HG02870 (cell line): ENCODE data around the gene BMP6.
"Not testable (repeated sequence)": the region's sequence is repeated elsewhere in the genome, so short reads cannot be mapped to it uniquely, and the experiment has no call there.

ENCODE experiments used
- ATAC-seq: cut with Tn5 transposase; IDR thresholded peaks from one replicate; pipeline ENCODE4 v1.9.1; 2021; ENCODE audit warnings: mild to moderate bottlenecking, moderate library complexity; ENCODE audit not compliant: unreplicated experiment

BMP6 gene

DNA sequence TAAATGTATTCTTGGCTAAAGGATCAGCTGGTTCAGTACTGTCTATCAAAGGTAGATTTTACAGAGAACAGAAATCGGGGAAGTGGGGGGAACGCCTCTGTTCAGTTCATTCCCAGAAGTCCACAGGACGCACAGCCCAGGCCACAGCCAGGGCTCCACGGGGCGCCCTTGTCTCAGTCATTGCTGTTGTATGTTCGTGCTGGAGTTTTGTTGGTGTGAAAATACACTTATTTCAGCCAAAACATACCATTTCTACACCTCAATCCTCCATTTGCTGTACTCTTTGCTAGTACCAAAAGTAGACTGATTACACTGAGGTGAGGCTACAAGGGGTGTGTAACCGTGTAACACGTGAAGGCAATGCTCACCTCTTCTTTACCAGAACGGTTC lies 154.8 kb downstream of the BMP6 start:
- ATAC-seq: no peak

- no peak for ATAC-seq
These were observed 156.0 kb downstream of the BMP6 start for GRCh38 chr6:7881765-7882500.

- no peak for ATAC-seq
These were observed 156.8 kb downstream of the BMP6 start for GRCh38 chr6:7882505-7883257.

- no peak for ATAC-seq
These were observed 157.5 kb downstream of the BMP6 start for GRCh38 chr6:7883381-7883780.

GRCh38 chr6:7886132-7886531 lies 160.2 kb downstream of the BMP6 start:
- no peak for ATAC-seq

- ATAC-seq: no peak
These were observed 161.5 kb downstream of the BMP6 start for GRCh38 chr6:7887278-7887991.

GRCh38 chr6:7888587-7889357 lies 162.9 kb downstream of the BMP6 start:
- no peak for ATAC-seq

DNA sequence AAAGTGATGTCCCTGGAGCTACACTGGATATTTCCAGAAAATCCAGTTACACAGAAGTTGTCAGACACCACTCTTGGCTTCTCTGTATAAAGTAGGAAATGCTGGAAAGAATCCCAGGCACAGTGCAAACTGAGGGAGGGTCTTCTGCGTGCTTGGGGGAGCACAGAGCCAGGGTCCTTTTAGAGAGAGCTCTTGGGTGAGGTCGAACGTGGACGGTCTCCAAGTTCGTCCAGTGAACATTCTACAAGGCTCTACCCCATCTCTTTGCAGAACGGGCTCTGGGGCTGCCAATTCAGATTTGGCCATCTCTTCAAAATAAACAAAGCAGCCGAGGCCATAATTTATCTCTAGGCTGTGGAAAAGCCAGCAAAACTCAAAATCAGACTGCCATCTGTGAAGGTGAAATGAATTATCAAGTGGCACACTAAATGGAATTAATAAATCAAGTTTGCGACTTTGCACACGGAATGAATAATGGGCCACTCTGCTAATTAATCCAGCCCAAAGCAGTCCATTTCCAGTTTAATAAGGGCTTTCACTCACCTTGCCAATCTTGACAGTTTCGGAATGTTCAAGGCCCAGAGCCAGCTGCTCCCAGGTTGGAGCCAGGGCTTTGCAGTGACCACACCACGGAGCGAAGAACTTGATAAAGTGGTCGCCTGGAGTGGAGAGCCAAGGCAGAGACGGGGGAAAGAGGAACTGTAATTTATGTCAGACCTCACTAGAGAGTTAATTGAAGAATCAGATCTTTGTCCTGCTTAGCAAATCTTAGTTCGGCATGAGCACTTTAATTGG lies 165.4 kb downstream of the BMP6 start:
- ATAC-seq: no peak

DNA sequence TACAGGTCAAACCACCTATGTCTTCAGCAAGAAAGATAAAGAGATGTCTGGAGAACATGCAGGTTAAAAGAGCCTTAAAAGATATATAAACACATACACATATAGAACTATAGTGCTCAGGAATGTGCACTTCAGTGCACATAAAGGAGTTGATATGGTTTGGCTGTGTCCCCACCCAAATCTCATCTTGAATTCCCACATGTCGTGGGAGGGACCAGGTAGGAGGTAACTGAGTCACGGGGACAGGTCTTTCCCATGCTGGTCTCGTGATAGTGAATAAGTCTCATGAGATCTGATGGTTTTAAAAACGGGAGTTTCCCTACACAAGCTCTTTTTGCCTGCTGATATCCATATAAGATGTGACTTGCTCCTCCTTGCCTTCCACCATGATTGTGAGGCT lies 166.5 kb downstream of the BMP6 start:
- not testable (repeated sequence) for ATAC-seq

DNA sequence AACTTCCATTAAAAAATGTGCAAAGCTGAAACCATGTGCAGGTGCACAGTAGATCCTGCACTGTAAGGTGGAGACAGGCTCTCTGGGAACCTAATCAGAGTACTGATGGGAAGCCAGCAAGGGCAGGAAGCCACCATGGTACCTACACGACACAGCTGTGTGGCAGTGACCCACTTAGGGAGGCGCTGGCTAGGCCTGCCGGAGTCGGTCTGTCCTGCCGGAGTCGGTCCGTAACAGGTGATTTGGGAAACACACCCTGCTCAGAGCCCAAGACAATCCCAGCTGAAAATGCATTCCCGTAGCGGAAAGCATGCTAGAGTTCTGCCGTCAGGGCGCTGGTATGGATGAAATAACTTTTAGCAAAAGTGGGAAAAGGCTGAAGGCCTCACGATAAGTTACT lies 167.4 kb downstream of the BMP6 start:
- ATAC-seq: no peak

DNA sequence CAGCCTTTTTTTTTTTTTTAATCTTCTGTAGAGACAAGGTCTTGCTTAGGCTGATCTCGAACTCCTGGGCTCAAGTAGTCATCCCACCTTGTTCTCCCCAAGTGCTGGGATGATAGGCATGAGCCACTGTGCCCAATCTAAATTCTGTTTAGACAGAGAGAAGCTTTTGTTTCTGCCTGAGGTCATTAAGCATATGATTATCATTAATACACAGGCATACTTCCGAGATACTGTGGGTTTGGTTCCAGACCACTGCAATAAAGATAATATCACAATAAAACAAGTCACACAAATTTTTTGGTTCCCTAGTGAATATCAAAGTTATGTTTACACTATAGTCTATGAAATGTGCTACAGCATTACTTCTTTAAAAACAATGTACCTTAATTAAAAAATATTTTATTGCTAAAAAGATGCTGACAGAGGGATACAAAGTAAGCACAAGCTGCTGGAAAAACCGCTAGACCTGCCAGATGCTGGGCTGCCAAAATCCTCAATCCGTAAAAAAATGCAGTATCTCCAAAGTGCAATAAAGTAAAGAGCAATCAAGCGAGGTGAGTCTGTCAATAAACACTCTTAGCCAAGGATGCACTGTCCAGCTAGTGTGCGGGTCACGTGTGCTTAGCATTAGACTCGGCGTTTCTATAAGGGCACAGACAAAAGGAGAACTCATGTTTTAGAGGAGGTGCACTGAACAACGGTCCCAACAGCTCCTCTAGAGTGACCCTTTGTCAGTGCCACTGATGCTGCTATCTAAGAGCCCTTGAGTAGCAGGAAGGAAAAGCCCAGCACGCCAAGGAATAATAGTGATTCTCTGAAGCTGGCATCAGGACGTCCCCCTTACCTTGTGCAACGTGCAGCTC lies 168.6 kb downstream of the BMP6 start:
- no peak for ATAC-seq

DNA sequence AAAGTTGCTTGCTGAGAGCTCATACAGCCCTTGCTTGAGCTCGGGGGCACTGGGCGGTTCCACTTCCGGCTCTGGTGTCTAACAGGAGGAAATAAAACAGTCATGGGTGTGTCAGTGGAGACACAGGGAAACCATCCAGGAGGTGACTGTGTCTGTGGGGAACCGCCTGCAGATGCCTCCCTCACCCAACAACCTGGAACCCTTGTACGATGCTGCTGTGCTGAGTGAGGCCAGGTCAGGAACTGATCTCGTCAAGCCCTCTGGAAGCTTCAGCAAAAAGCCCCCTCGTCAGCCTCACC lies 169.2 kb downstream of the BMP6 start:
- ATAC-seq: no peak

DNA sequence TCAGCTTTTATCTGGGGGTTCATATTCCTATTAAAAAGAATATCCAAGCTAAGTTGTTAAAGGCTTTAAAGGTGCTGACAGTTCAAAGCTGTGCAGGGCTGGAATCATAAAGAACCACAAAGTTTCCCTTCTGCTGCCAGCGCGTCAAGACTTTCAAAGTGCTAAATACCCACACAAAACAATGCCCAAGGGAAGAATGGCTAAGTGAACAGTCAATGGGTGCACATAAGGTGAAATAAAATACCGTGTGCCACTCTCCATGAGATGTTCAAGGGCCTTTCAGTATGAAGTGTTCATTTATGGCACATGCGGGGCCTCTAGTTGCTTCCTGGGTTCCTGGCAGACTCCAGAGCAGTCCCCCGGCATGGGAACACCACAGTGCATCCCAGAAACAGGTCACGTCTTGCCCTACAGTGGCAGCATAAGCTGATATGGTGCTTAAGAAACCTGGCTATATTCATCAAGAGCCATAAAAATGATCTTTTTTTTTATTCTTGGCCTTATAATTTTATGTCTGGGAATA lies 170.6 kb downstream of the BMP6 start:
- ATAC-seq: no peak

DNA sequence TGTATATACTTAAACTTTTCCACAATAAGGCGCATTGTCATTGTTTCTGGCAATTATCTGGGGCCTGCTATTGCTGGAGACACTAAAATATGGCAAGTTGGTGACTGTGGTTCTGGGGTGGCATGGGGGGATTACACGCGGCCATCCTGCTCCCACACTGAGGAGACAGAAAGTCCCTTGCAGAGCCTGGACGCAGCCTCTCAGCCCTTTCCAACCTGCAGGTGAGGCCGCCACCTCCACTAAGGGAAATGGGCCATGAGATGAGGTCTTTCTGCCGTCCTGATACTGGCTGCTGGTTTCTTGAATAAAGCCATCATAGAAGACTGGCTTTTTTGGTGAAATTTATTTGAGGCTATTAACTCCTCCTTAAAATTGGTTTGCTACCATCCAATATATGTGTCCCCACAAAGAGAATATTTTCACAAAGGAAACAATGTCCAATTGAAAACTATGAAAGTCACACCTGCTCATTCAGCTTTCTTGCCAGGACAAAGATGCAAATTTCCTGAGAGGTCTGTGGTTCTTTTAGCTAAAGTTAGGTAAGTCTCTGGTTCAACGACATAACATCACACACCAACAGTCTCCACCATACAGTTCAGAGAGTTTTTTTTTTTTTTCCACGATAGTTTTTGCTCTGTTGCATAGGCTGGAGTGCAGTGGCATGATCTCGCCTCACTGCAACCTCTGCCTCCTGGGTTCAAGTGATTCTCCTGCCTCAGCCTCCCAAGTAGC lies 171.7 kb downstream of the BMP6 start:
- ATAC-seq: peak; percentile 69

DNA sequence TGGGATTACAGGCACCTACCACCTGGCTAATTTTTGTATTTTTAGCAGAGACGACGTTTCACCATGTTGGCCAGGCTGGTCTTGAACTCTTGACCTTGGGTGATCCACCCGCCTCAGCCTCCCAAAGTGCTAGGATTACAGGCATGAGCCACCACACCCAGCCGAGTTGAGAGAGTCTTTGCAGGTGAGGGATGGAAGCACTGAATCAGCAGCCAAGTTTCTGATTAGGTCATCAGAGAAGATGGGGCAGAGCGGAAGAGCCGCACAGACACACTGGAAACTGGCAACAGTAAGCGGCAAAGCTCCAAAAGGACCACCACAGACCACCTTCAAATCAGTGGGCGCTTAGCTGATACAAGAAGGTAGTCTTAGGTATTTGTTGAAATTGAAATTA lies 172.3 kb downstream of the BMP6 start:
- not testable (repeated sequence) for ATAC-seq

- peak; percentile 36 for ATAC-seq
These were observed 173.4 kb downstream of the BMP6 start for GRCh38 chr6:7899101-7899888.

DNA sequence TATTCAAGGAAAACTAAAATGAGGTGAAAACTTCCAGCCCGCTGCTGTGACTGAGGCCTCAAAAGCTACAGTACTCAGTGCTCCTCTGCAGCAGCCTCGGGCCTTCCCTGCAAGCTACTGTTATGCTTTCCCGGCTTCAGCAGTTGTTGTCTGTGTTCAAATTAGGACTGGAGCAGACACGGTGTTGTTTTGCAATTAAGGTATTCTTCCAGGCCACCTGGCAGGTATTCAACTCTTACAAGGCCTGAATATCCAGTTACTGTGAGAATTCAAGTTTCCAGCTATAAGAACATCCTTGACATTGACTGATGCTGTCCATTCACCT lies 174.0 kb downstream of the BMP6 start:
- no peak for ATAC-seq

- ATAC-seq: no peak
These were observed 174.7 kb downstream of the BMP6 start for GRCh38 chr6:7900621-7901020.
